H1 (cell line): ENCODE data around the gene ARMCX2. TPM values are rescaled to one million over a fixed set of nuclear protein-coding genes. Genes with fewer than 3 reads are reported as not detected.

Experiments used
- CREB1 ChIP-seq: IDR thresholded peaks from 2 replicates; pipeline ENCODE4 v1.6.1; 2012; ENCODE audit warnings: inconsistent platforms
- HDAC6 ChIP-seq: IDR thresholded peaks from one replicate; pipeline ENCODE4 v1.7.1; 2012; ENCODE audit warnings: low read depth, mild to moderate bottlenecking, inconsistent platforms, low read length, moderate library complexity
- JUND ChIP-seq: IDR thresholded peaks from 2 replicates; pipeline ENCODE4 v1.6.1; 2011; ENCODE audit warnings: mild to moderate bottlenecking, improper control_type of control experiment, low read length
- MAX ChIP-seq: IDR thresholded peaks from 2 replicates; pipeline ENCODE4 v1.6.1; 2012; ENCODE audit warnings: inconsistent platforms
- polyA plus RNA-seq, 7 experiments: library from polyadenylated mRNA; depleted of rRNA in 3 of 7; stranded (reverse) in 5 of 7; unstranded in 2 of 7; fragments of >200 nt in 5 of 7; fragments of 200-250 nt in 2 of 7; gene quantifications; 1 replicate in 5 of 7; 2 replicates in 1 of 7; 4 replicates in 1 of 7; pipeline versions ENCODE4 v1.2.1 to v1.2.3, GENCODE V29; 2011 to 2013; ENCODE audit warnings: missing spikeins in 2 of 7, mixed read lengths in 2 of 7
- total RNA-seq: library from RNA; stranded (reverse); fragmentation: NEBNext Ultra II Directional; extraction: Animal tissue kit (Norgen Biotek cat#: 25700); gene quantifications from 2 replicates; pipeline ENCODE4 v1.2.1, GENCODE V29; 2021

ARMCX2 gene
- total and polyA plus RNA-seq, 2 of the 8 experiments (the other 6 are each of a cell fraction or from before 2014, with no cell fraction given), result 39.7 to 113 TPM

- TF ChIP-seq HDAC6 (no peak), MAX (no peak), CREB1 (no peak), JUND (no peak)
These were observed 32.2 kb upstream of the ARMCX2 start (continued) for GRCh38 chrX:101691835-101692234.
